ENCODE results near the gene ADAMTS16.
"Not testable (repeated sequence)": the region's sequence is repeated elsewhere in the genome, so short reads cannot be mapped to it uniquely, and the experiment has no call there.

The ADAMTS16 gene, protein sequence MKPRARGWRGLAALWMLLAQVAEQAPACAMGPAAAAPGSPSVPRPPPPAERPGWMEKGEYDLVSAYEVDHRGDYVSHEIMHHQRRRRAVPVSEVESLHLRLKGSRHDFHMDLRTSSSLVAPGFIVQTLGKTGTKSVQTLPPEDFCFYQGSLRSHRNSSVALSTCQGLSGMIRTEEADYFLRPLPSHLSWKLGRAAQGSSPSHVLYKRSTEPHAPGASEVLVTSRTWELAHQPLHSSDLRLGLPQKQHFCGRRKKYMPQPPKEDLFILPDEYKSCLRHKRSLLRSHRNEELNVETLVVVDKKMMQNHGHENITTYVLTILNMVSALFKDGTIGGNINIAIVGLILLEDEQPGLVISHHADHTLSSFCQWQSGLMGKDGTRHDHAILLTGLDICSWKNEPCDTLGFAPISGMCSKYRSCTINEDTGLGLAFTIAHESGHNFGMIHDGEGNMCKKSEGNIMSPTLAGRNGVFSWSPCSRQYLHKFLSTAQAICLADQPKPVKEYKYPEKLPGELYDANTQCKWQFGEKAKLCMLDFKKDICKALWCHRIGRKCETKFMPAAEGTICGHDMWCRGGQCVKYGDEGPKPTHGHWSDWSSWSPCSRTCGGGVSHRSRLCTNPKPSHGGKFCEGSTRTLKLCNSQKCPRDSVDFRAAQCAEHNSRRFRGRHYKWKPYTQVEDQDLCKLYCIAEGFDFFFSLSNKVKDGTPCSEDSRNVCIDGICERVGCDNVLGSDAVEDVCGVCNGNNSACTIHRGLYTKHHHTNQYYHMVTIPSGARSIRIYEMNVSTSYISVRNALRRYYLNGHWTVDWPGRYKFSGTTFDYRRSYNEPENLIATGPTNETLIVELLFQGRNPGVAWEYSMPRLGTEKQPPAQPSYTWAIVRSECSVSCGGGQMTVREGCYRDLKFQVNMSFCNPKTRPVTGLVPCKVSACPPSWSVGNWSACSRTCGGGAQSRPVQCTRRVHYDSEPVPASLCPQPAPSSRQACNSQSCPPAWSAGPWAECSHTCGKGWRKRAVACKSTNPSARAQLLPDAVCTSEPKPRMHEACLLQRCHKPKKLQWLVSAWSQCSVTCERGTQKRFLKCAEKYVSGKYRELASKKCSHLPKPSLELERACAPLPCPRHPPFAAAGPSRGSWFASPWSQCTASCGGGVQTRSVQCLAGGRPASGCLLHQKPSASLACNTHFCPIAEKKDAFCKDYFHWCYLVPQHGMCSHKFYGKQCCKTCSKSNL

DNA sequence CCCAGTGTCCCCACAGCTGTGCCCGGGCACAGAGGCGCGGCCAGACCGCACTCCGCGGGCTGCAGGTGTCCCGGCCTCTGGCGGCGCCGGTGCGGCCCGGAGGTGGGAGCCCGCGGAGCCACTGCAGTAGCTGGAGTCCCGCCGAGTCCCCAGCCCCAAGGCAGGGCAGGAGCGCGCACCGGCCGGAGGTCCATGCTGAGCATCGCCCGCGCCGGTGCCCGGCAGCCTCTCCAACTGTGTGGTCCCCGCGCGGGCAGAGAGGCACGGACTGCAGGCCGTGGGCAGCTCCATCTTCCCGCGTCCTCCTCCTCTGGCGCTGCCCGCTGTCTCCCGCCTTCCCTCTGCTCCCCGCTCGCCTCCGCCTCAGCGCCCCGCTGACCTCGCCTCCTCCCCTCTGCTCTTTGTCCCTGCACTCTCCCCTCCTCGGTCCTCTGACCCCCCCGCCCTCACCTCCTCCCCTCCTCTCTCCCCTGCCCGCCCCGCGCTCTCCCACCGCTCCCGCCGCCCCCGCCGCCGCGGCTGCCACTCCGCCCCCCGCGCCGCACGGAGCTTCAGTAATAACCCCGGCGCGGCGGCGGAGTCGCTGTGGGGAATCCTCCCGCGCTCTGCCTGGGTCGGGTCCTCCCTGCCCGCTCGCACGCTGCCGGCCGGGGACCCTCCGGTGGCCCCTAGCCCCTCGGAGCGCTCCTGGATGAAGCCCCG is at the start of gene ADAMTS16:
TSS of gene ADAMTS16 (plus strand) at position 554 of the 702 bp plus-strand sequence. CDS start at position 692, 138 bp downstream.
- no peak for DNase-seq

DNA sequence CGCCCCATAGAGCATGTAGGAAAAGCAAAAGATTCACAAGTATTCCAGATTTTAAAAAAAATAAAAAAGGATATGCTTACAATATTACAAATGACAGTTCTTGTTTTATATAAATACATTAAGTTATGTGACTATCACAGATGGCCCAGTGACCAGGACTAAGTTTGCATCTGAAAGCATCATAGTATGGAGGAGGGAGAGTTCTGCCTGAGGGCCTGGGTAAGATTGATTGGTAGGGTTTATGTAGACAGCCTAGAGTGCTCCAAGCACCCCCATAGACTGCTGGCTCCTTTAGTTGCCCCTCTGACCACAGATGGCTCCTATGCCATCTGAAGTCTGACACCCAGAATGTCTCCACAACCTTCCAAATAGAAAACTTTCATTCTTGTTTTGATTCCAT is 48.0 kb upstream of the ADAMTS16 start:
- DNase-seq = no peak

DNA sequence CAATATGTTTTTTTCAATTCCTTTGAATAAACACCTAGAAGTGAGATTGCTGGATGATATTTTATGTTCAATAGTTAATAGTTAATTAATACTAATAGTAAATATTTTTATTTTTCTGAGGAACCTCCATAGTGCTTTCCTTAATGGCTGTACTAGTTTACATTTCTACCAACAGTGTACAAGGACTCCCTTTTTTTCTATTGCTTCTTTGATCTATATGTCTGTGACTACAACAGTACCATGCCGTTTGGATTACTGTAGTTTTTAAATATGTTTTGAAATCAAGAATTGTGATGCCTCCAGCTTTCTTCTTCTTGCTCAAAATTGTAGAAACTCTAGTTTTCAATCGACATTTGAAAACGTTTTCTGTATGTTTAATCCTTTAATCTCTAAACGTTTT is 39.5 kb upstream of the ADAMTS16 start:
- DNase-seq = no peak

GRCh38 chr5:5101676-5102075 is 38.5 kb upstream of the ADAMTS16 start:
- no peak for DNase-seq

GRCh38 chr5:5103245-5103644 is 36.9 kb upstream of the ADAMTS16 start:
- peak; percentile 1 for DNase-seq

GRCh38 chr5:5104550-5104949 is 35.6 kb upstream of the ADAMTS16 start:
- no peak for DNase-seq

- no peak for DNase-seq
These were observed 34.6 kb upstream of the ADAMTS16 start for GRCh38 chr5:5105531-5105930.

GRCh38 chr5:5116956-5117355 is 23.2 kb upstream of the ADAMTS16 start:
- no peak for DNase-seq

DNA sequence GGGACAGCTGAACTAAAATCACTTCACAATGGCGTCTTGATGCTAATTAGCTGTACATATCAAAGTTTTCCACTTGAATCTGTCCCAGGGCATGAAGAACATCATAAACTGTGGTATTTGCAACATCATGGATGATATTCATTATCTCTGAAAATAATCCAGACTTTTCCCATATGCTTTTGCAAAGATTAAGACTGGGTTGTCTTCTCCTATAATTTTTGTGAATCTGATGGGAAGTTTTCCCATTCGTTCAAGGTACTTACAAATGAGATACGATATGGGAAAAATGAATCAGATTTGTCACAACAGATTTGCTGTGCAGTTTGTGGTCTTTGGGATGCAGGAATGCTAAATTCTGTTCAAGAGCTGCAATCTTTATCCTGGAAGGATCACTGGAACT is 17.4 kb upstream of the ADAMTS16 start:
- DNase-seq = no peak

DNA sequence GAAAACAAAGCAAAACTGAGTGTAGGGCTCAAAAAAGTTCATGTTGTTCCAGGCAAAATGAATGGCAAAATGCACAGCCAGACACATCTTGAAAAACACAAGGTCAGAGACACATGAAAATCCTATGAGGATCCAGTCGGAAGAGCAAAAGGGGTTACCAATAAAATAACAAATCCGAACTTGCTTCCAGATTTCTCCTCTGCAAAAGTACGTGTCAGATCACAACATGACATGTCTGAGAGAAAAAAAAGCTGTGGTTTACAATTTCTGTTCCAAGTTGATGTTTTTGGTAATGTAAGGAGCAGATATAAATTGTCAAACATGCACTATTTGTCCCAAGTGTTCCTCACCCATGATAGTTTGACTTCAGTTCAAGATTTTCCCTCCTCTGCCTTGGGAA is 15.9 kb upstream of the ADAMTS16 start:
- no peak for DNase-seq

- DNase-seq = peak; percentile 94
These were observed 13.7 kb upstream of the ADAMTS16 start for GRCh38 chr5:5126444-5126843.

- DNase-seq = no peak
These were observed 11.4 kb upstream of the ADAMTS16 start for GRCh38 chr5:5128766-5129165.

DNA sequence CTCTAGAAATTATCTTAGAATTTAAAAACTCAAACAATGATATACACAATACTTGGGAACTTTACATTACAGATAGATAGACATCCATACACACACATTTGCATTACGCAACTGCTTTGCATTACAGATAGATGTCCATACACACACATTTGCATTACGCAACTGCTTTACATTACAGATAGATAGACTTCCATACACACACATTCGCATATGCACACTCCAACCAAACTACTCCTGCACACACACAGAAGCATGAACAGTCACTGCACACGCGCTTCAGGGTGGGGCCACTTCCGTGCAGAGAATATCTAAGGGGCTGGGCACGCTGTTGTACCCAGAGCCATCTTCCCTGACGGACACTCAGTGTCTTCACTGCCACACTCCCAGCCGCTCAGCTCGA is 7.9 kb upstream of the ADAMTS16 start:
- no peak for DNase-seq

- DNase-seq = no peak
These were observed 7.3 kb upstream of the ADAMTS16 start for GRCh38 chr5:5132693-5133295.

GRCh38 chr5:5134107-5134506 is 6.0 kb upstream of the ADAMTS16 start:
- no peak for DNase-seq

DNA sequence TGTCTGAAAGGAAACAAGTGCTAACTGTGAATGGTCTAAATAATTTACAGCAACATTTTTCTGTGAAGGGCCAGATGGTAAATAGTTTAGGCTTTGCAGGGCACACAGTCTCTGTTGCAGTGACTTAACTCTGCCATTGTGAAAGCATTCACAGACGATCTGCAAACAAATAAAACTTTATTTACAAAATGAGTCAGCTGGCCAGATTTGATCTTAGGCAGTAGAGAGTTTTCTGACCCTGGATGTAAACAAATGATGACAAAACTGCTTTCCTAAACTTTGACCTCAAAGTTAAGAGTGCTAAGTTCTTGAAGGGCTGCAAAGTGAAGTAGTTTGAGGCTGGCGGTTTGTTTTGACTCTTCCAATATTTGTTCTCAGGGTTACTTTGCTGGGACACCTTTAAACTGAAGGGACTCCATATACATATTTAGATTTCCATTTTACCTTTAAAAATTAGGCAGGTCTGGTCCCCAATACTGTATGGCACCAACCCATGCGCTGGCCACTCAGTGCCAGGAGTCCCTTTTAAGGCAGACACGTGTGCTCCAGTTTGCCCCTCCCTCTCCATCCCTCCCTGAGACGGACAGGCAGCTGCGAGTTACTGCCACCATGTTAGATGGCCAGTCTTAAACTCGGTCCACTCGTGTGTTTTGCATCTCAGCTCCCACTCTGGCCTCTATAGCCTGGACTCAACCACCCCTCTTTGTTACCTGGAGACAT is 4.0 kb upstream of the ADAMTS16 start:
- DNase-seq = peak; percentile 34

GRCh38 chr5:5137851-5138250 is 2.3 kb upstream of the ADAMTS16 start:
- DNase-seq = not testable (repeated sequence)

GRCh38 chr5:5139336-5139776 is 774 bp upstream of the ADAMTS16 start:
- DNase-seq = no peak

GRCh38 chr5:5140479-5141338 is 579 bp downstream of the ADAMTS16 start:
- no peak for DNase-seq

- DNase-seq = no peak
These were observed 1.1 kb downstream of the ADAMTS16 start for GRCh38 chr5:5141339-5141599.

Data from EL (cell line).